H1 (cell line): Measurements from ENCODE around the gene DKK2. TPM values are rescaled to one million over a fixed set of nuclear protein-coding genes. Genes with fewer than 3 reads are reported as not detected.

Experiments
- CHD7 ChIP-seq: fragments of 300-600 bp; sonication (generic); IDR thresholded peaks from 2 replicates; pipeline ENCODE4 v1.7.1; 2012; ENCODE audit warnings: low read length, moderate library complexity, mild to moderate bottlenecking, inconsistent platforms; ENCODE audit not compliant: insufficient replicate concordance
- RXRA ChIP-seq: IDR thresholded peaks from 2 replicates; pipeline ENCODE4 v1.6.1; 2011; ENCODE audit warnings: low read depth, mild to moderate bottlenecking, low read length, moderate library complexity; ENCODE audit not compliant: insufficient read depth
- polyA plus RNA-seq, 7 experiments: library from polyadenylated mRNA; depleted of rRNA in 3 of 7; stranded (reverse) in 5 of 7; unstranded in 2 of 7; fragments of >200 nt in 5 of 7; fragments of 200-250 nt in 2 of 7; gene quantifications; 1 replicate in 5 of 7; 2 replicates in 1 of 7; 4 replicates in 1 of 7; pipeline versions ENCODE4 v1.2.1 to v1.2.3, GENCODE V29; 2011 to 2013; ENCODE audit warnings: missing spikeins in 2 of 7, mixed read lengths in 2 of 7
- total RNA-seq: library from RNA; stranded (reverse); fragmentation: NEBNext Ultra II Directional; extraction: Animal tissue kit (Norgen Biotek cat#: 25700); gene quantifications from 2 replicates; pipeline ENCODE4 v1.2.1, GENCODE V29; 2021

Gene DKK2
- total and polyA plus RNA-seq, 2 of the 8 experiments (the other 6 are each of a cell fraction or from before 2014, with no cell fraction given): 0.09 to 0.13 TPM

- TF ChIP-seq CHD7 (no peak), RXRA (no peak)
Measured at GRCh38 chr4:106893903-106894302, 142.2 kb downstream of the DKK2 start (continued).
